ENCODE results near the gene FGF14.

- TF ChIP-seq, protein P1, sequence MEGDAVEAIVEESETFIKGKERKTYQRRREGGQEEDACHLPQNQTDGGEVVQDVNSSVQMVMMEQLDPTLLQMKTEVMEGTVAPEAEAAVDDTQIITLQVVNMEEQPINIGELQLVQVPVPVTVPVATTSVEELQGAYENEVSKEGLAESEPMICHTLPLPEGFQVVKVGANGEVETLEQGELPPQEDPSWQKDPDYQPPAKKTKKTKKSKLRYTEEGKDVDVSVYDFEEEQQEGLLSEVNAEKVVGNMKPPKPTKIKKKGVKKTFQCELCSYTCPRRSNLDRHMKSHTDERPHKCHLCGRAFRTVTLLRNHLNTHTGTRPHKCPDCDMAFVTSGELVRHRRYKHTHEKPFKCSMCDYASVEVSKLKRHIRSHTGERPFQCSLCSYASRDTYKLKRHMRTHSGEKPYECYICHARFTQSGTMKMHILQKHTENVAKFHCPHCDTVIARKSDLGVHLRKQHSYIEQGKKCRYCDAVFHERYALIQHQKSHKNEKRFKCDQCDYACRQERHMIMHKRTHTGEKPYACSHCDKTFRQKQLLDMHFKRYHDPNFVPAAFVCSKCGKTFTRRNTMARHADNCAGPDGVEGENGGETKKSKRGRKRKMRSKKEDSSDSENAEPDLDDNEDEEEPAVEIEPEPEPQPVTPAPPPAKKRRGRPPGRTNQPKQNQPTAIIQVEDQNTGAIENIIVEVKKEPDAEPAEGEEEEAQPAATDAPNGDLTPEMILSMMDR (IDR thresholded peaks at IDR 0.05), result no peak
- TF ChIP-seq POLR2AphosphoS5 (IDR thresholded peaks at IDR 0.05; ENCODE audit: low read depth, low read length) (no peak), NRF1 (IDR thresholded peaks at IDR 0.05; ENCODE audit: low read depth, low read length) (no peak), FOXM1 (IDR thresholded peaks at IDR 0.05; ENCODE audit: low read depth) (no peak), EZH2phosphoT487 (IDR thresholded peaks at IDR 0.05; ENCODE audit: borderline replicate concordance, low read depth) (no peak), JUND (IDR thresholded peaks at IDR 0.05) (no peak), GABPA (IDR thresholded peaks at IDR 0.05; ENCODE audit: low read depth) (no peak), NFIC (IDR thresholded peaks at IDR 0.05; ENCODE audit: borderline replicate concordance) (no peak), RFX5 (IDR thresholded peaks at IDR 0.05; ENCODE audit: low read length) (no peak), EP300 (IDR thresholded peaks at IDR 0.05; ENCODE audit: borderline replicate concordance in 1 of 2, low read depth in 1 of 2, low read length in 1 of 2) (no peak), CHD2 (IDR thresholded peaks at IDR 0.05; ENCODE audit: low read length, partially characterized antibody) (no peak), ZBTB33 (IDR thresholded peaks at IDR 0.05; ENCODE audit: borderline replicate concordance, low read depth) (no peak)
- TF ChIP-seq, protein P2, sequence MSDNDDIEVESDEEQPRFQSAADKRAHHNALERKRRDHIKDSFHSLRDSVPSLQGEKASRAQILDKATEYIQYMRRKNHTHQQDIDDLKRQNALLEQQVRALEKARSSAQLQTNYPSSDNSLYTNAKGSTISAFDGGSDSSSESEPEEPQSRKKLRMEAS (IDR thresholded peaks at IDR 0.05; ENCODE audit: low read depth), result no peak
- TF ChIP-seq, protein P3, sequence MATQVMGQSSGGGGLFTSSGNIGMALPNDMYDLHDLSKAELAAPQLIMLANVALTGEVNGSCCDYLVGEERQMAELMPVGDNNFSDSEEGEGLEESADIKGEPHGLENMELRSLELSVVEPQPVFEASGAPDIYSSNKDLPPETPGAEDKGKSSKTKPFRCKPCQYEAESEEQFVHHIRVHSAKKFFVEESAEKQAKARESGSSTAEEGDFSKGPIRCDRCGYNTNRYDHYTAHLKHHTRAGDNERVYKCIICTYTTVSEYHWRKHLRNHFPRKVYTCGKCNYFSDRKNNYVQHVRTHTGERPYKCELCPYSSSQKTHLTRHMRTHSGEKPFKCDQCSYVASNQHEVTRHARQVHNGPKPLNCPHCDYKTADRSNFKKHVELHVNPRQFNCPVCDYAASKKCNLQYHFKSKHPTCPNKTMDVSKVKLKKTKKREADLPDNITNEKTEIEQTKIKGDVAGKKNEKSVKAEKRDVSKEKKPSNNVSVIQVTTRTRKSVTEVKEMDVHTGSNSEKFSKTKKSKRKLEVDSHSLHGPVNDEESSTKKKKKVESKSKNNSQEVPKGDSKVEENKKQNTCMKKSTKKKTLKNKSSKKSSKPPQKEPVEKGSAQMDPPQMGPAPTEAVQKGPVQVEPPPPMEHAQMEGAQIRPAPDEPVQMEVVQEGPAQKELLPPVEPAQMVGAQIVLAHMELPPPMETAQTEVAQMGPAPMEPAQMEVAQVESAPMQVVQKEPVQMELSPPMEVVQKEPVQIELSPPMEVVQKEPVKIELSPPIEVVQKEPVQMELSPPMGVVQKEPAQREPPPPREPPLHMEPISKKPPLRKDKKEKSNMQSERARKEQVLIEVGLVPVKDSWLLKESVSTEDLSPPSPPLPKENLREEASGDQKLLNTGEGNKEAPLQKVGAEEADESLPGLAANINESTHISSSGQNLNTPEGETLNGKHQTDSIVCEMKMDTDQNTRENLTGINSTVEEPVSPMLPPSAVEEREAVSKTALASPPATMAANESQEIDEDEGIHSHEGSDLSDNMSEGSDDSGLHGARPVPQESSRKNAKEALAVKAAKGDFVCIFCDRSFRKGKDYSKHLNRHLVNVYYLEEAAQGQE (IDR thresholded peaks at IDR 0.05; ENCODE audit: low read depth, low read length), result no peak
Observed at GRCh38 chr13:102182170-102182569, 219.7 kb downstream of the FGF14 start.

Data from SK-N-SH (cell line).